ENCODE data around the gene ROBO1.

Gene ROBO1

DNA sequence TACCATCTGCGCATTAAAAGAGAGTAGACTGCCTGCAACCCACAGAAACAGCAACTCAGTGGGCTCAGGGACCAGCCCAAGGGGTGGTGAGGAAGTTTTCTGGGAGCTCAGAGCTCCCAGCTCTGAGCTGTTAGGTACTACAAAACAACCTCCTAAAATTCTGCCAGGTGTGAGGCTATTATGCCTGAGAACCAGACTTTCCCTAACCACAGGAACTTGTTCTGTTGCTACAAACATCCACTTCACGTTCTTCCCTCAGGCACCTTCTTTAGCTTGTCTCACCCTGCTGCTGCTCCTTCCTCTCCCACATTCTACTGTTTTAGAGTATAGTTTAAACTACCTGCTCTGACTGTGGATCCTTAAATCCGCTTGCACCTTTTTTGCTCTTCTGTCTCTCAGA is 399.4 kb downstream of the ROBO1 start:
- H3K9ac ChIP-seq: no peak overlapping the region
- no peaks in the 10 kb centered on the region for H3K27me3 ChIP-seq
- no peak overlapping the region for H3K4me3 ChIP-seq
- H3K4me1 ChIP-seq: no peaks in the 10 kb centered on the region
- no peaks in the 10 kb centered on the region for H3K36me3 ChIP-seq
- no peak overlapping the region for H3K4me2 ChIP-seq
- H4K20me1 ChIP-seq: no peaks in the 10 kb centered on the region
- H3K9me3 ChIP-seq: no peaks in the 10 kb centered on the region
- no peak for TF ChIP-seq Cebpa-rat (IDR thresholded peaks at IDR 0.05)
- no peak overlapping the region for H3K27ac ChIP-seq

- Histone ChIP-seq H3K27ac (no peak overlapping the region), H3K9ac (no peak overlapping the region), H3K9me3 (no peaks in the 10 kb centered on the region), H3K4me1 (no peaks in the 10 kb centered on the region), H4K20me1 (no peaks in the 10 kb centered on the region), H3K4me2 (no peak overlapping the region), H3K4me3 (no peak overlapping the region), H3K36me3 (no peaks in the 10 kb centered on the region), H3K27me3 (no peaks in the 10 kb centered on the region)
- TF ChIP-seq Cebpa-rat (IDR thresholded peaks at IDR 0.05): no peak
These were observed 400.0 kb downstream of the ROBO1 start for GRCh38 chr3:79367803-79368202.

DNA sequence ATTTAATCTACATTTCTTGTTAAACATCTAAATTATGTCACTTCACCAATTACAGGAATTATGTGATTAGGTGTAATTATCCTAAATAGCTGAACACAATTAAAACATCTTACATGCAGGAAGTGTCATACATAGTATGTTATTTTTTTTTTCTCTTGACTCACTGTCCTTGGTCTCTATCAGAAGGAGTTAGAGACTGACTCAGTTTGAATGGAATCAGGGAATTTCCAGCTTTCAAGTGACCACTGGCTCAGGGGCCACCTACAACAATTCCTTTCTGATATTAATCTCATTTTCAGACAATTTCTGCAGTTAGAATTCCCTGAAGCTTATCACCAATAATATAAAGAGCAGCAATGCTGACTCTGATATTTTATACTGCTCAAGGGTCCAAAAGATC is 400.7 kb downstream of the ROBO1 start:
- no peak for TF ChIP-seq Cebpa-rat (IDR thresholded peaks at IDR 0.05)
- Histone ChIP-seq H3K4me2 (no peak overlapping the region), H3K9me3 (no peaks in the 10 kb centered on the region), H3K27ac (no peak overlapping the region), H3K27me3 (no peaks in the 10 kb centered on the region), H3K36me3 (no peaks in the 10 kb centered on the region), H3K9ac (no peak overlapping the region), H3K4me1 (no peaks in the 10 kb centered on the region), H4K20me1 (no peaks in the 10 kb centered on the region), H3K4me3 (no peak overlapping the region)

DNA sequence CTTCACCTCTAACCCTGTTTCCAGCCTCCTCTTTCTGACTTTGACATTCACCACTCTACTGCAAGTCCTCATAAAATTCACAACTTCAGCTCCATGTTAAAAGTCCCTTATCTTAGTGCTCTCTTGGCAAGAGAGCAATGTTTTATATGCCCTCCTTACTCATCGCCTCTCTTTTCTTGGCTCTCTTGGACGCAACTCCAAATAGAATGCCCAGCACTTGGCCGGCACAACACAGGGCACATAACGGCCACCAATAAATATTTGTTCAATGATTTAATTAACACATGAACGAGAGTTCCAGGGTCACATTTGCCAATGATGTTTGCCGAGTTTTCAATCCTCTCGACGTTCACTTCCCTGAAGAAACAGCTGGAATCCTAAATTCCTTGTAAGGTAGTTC is 401.4 kb downstream of the ROBO1 start:
- Histone ChIP-seq H3K27me3 (no peaks in the 10 kb centered on the region), H3K4me3 (no peak overlapping the region), H3K36me3 (no peaks in the 10 kb centered on the region), H3K9me3 (no peaks in the 10 kb centered on the region), H4K20me1 (no peaks in the 10 kb centered on the region), H3K4me2 (no peak overlapping the region), H3K4me1 (no peaks in the 10 kb centered on the region), H3K9ac (no peak overlapping the region), H3K27ac (no peak overlapping the region)
- TF ChIP-seq Cebpa-rat (IDR thresholded peaks at IDR 0.05): no peak

- Histone ChIP-seq H3K4me1 (no peaks in the 10 kb centered on the region), H3K27me3 (no peaks in the 10 kb centered on the region), H4K20me1 (no peaks in the 10 kb centered on the region), H3K36me3 (no peaks in the 10 kb centered on the region), H3K27ac (no peak overlapping the region), H3K9me3 (no peaks in the 10 kb centered on the region), H3K4me3 (no peak overlapping the region), H3K4me2 (no peak overlapping the region), H3K9ac (no peak overlapping the region)
- TF ChIP-seq Cebpa-rat (IDR thresholded peaks at IDR 0.05): no peak
These were observed 403.0 kb downstream of the ROBO1 start for GRCh38 chr3:79364784-79365183.

DNA sequence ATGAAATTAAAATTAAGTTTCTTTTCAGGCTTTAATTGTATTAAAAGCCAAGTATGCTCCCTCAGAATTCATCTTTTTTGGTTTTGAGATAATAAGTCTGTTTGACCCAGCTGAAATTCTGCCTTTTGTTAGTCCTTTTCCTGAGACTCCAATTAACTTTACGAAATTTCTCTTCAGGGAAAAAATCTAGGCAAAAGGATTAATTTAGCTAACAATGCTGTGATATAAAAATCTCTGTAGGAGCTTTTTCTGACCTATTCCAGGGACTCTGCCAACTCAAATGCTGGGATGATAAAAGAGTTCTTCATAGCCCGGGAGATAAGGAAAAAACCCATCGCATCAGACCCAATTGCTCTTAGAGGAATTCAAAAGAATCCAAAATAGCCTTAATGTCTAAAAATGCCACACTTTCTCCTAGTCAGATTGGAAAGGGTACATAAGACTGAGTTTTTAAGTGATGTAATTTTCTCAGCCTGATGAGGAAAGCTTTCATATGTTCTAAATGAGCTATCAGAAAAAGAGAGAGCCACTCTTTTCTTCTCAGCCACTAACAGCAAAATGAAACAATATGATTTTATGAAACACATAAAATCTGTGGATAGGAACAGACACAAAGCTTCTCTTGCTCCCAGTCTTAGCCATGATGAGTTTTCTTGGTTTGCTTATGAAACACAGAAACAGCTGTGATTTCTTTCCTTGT is 405.1 kb downstream of the ROBO1 start:
- Histone ChIP-seq H3K36me3 (no peaks in the 10 kb centered on the region), H4K20me1 (no peaks in the 10 kb centered on the region), H3K27me3 (no peaks in the 10 kb centered on the region), H3K4me3 (no peak overlapping the region), H3K9ac (no peak overlapping the region), H3K9me3 (no peaks in the 10 kb centered on the region), H3K4me1 (no peaks in the 10 kb centered on the region), H3K4me2 (no peak overlapping the region), H3K27ac (no peak overlapping the region)
- TF ChIP-seq Cebpa-rat (IDR thresholded peaks at IDR 0.05): no peak

- no peak for TF ChIP-seq Cebpa-rat (IDR thresholded peaks at IDR 0.05)
- no peak overlapping the region for H3K4me3 ChIP-seq
- no peaks in the 10 kb centered on the region for H3K9me3 ChIP-seq
- H3K27ac ChIP-seq: no peak overlapping the region
- no peak overlapping the region for H3K9ac ChIP-seq
- H4K20me1 ChIP-seq: no peaks in the 10 kb centered on the region
- no peaks in the 10 kb centered on the region for H3K27me3 ChIP-seq
- no peaks in the 10 kb centered on the region for H3K36me3 ChIP-seq
- no peaks in the 10 kb centered on the region for H3K4me1 ChIP-seq
- no peak overlapping the region for H3K4me2 ChIP-seq
These were observed 405.9 kb downstream of the ROBO1 start for GRCh38 chr3:79361748-79362378.

GRCh38 chr3:79358327-79358726 is 409.5 kb downstream of the ROBO1 start:
- no peaks in the 10 kb centered on the region for H3K4me1 ChIP-seq
- no peak overlapping the region for H3K9ac ChIP-seq
- H3K9me3 ChIP-seq: no peaks in the 10 kb centered on the region
- no peaks in the 10 kb centered on the region for H3K27me3 ChIP-seq
- H3K4me3 ChIP-seq: no peak overlapping the region
- H3K36me3 ChIP-seq: no peaks in the 10 kb centered on the region
- no peak overlapping the region for H3K27ac ChIP-seq
- H3K4me2 ChIP-seq: no peak overlapping the region
- no peaks in the 10 kb centered on the region for H4K20me1 ChIP-seq
- TF ChIP-seq Cebpa-rat (IDR thresholded peaks at IDR 0.05): no peak

GRCh38 chr3:79354179-79354688 is 413.6 kb downstream of the ROBO1 start:
- Histone ChIP-seq H3K4me2 (no peak overlapping the region), H3K9ac (no peak overlapping the region), H3K36me3 (no peaks in the 10 kb centered on the region), H3K9me3 (no peaks in the 10 kb centered on the region), H3K4me1 (no peaks in the 10 kb centered on the region), H3K27ac (no peak overlapping the region), H3K4me3 (no peak overlapping the region), H4K20me1 (no peaks in the 10 kb centered on the region), H3K27me3 (no peaks in the 10 kb centered on the region)
- no peak for TF ChIP-seq Cebpa-rat (IDR thresholded peaks at IDR 0.05)

- Histone ChIP-seq H3K4me1 (no peaks in the 10 kb centered on the region), H3K36me3 (no peaks in the 10 kb centered on the region), H3K27me3 (no peaks in the 10 kb centered on the region), H3K27ac (no peak overlapping the region), H3K9ac (no peak overlapping the region), H3K4me3 (no peak overlapping the region), H3K4me2 (no peak overlapping the region), H3K9me3 (no peaks in the 10 kb centered on the region), H4K20me1 (no peaks in the 10 kb centered on the region)
- TF ChIP-seq Cebpa-rat (IDR thresholded peaks at IDR 0.05): no peak
These were observed 416.1 kb downstream of the ROBO1 start for GRCh38 chr3:79351699-79352098.

Data from BLaER1 (cell line).